Measurements from ENCODE around the gene CPZ.

CPZ gene

DNA sequence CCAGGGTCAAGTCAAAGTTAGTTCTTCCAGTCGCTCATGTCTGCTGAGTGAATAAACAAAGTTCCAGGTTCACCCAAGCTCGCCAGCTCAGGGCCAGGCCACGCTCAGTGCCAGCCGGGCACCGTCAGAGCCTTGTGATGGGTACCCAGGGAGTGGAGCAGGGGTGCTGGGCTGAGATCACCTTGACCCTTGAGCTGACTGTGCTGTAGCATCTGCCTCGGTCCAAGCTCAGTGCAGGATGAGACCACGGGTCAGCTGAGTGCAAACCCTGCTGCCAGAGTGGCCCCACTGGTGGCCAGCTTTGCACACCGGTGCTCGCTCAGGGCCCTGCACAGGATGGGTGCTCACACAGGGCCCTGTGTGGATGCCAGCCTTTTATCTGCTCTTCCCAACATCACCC is 4.3 kb downstream of the CPZ start:
- DNase-seq = no peak

DNA sequence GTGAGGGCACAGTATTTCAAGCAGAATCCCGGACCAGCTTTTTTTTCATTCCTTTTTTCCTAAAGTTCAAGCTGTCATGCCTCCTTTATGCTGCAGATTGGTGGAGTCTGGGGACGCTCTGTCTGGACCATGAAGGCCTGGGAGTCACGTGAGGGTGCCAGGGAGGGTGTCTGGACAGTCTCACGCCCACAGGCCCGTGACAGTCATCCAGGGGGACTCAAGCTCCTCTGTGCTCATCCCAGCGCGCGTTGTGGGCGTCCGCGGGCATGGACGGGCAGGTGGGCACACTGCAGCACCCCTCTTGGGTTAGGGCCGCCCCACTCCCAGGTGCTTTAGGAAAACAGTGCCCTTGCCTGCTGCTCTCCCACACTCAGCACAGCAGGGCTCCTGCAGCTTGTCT is 4.8 kb downstream of the CPZ start:
- no peak for DNase-seq

DNA sequence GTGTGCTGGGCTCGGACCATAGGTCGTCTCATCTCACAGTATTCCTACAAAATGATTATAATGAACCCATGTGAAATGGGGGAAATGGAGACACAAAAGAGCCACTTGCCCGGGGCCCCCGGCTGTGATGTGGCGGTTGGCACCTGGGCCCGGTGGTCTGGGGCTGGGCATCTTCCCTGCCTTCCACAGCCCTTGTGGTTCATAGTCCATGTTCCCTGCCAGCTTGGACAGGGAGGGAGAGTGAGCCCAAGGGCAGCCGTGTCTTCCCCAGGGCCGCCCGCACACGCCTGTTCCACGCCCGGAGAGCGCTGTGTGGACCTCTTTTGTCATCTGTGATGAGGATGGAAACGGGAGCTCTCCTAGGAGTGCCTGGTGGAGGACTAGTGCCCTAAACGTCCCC is 5.2 kb downstream of the CPZ start:
- DNase-seq = no peak

DNA sequence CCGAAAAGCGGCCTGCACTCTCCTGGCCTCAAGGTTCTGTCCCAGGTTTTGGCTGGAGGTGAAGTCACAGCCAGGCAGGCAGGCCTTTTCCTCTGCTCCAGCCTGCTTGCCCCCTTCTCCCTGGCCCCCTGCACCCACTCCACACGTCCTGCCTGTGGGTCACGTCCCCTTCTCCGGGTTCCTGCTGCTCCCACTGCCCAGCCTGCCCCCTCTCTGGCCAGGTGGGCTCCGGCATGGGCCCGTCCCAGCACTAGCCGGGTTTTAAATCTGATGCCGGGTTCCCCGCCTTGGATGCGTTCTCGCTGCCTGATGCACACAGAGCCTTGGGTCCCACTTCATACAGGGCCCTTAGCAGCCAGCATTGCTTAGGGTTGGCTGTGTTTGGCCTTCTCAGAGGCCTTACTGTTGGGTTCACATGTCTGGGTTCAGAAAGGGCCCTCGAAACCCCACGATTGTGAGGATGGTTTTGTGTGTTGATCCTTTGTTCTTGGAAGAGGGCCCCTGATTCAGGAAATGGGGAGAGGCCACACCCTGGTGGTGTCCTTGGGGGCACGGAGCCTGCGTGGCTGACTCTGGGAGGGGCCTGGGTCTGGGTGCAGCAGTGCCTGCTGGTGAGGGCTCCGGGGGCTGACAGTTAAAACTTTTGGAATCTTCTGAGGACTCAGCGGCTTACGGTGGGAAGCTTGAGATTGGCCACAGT is 6.0 kb downstream of the CPZ start:
- no peak for DNase-seq

DNA sequence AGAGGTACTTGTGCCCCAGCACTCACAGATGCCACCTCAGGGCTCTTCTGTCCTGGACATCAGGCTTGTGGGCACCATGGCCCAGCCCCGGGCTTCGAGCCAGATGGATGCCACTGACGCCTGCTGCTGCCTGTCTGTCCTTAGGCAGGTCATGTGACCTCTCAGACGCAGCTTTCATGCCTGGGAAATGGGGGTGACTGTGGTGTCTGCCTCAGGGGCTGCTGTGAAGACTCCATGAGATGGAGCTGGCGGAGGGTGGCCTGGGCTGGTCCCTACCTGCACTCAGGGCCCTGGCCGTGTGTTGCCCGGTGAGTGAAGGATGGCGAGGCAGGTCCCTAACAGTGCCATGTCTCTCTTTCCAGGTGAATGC is 6.5 kb downstream of the CPZ start:
- DNase-seq = no peak

DNA sequence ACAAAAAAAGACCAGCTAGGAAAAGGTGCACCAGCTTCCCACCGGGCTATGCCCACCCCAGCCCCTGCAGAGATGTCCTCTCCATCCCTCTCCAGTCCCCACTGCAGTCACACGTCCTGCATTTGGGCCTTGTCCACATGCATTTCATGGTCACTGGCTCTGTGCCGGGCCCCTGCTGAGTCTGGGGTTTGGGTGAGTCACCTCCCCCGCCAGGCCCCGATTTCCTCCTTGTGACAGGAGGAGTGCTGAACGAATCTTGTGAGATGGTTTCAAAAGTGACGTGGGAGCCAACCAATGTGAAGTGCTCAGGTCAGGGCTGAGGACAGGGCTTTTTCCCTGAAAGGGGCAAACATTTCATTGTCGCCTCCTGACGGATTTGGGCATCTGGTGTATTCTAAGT is 7.1 kb downstream of the CPZ start:
- no peak for DNase-seq

DNA sequence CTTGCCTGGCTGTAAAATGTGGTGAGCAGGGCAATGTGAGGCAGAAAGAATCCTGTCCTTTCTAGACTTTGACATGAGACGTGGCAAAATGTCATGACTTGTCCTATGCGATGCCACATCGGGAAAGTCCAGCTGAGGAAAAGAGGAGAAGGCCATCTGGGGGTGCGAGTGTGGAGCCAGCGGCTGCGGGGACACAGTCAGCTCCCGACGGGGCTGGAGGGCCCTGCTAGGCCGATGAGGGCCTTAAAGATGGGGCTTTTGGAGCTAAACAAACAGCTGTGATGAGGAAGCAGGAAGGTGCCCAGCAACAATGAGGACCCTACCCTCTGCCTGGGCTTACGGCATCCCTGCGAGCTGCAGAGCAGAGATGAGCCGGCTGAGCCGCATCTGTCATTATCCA is 7.7 kb downstream of the CPZ start:
- no peak for DNase-seq

DNA sequence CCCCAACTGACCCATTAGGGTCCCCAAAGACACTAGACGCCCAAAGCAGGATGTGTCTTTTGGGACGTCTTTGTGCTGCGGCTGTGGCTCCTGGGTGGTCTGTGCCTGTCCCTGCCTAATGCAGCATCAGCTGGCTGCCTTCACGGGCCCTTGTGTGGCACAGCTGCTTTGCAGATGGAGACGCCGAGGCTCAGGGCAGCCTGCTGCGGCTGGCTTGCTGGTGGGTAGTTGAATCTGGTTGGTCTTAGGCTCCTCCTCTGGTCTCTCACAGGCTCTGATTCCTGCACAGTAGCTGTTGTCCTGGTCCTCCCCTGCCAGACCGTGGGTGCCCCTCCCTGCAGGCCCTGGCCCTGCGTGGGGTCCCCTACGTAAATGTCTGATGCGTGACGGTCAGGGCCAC is 8.1 kb downstream of the CPZ start:
- DNase-seq = no peak

DNA sequence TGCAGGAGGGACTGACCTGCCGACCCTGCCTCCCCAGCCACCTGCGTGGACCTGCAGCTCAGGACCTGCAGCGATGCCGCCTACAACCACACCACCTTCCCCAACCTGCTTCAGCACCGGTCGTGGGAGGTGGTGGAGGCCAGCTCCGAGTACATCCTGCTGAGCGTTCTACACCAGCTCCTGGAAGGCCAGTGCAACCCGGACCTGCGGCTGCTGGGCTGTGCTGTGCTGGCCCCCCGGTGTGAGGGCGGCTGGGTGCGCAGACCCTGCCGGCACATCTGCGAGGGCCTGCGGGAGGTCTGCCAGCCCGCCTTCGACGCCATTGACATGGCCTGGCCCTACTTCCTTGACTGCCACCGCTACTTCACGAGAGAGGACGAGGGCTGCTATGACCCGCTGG is 8.5 kb downstream of the CPZ start:
- DNase-seq = no peak

DNA sequence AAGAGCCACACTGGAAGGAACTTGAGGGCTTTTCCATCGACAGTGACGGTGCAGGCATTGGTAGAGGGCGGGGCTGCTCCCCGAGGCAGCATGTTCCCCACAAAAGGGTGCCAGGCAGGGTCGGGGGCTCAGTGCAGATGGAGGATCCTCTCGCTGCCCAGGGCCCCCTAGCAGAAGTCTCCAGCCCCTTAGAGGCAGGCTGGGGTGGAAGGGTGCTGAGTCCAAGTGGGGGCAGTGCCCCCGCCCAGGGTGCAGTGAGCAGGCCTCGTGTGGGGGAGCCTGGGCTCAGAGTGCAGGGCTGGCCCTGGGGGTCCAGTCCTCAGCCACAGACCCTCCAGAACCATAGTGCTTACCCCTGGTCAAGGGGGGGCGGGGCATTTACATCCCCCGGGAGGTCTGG is 9.0 kb downstream of the CPZ start:
- DNase-seq = no peak

DNA sequence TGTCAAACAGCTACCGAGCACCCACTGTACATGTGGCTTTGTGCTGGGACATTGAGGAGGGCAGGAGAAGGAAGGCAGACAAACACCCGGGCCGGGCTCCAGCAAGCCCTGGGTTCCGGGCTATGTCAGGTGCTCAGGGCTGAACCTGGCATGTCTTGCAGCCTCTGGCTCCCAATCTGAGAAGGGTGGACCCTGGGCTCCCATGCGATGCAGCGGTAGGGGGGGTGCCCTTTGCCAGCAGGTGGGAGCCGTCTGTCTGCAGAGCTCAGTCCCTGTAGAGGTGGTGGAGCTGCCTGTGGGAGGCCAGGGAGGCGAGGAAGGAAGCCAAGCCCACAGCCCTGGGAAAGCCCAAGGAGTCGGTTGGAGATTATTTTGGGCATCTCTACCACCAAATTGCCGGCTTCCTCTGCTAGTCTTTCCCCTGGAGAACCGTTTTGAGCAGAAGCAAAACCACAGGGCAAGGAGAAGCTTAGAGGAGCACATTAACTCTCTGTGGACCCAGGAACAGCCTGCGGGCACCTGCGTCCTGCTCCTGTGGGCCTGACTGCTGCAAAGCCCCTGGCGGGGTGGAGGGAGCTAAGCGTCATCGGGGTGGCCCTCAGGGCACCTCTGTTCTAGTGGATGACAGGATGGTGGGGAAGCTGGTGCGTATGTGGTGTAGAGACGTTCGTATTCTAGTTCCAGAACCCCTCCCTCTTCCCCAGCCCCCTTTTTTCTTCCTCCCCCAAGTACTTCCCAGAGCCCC is 10.3 kb downstream of the CPZ start:
- DNase-seq = no peak

DNA sequence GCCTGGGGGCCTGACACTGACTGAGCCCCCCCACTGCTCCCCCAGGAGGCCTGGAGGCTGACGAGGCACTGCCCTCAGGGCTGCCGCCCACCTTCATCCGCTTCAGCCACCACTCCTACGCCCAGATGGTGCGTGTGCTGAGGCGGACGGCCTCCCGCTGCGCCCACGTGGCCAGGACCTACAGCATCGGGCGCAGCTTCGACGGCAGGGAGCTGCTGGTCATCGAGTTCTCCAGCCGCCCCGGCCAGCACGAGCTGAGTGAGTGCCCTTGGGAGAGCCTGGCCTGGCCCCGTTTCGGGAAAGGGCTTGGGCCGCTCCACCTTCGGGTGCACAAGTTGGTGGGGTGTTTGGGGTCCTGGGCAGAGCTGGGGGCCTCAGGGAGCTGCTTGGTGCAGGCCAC is 11.4 kb downstream of the CPZ start:
- no peak for DNase-seq

DNA sequence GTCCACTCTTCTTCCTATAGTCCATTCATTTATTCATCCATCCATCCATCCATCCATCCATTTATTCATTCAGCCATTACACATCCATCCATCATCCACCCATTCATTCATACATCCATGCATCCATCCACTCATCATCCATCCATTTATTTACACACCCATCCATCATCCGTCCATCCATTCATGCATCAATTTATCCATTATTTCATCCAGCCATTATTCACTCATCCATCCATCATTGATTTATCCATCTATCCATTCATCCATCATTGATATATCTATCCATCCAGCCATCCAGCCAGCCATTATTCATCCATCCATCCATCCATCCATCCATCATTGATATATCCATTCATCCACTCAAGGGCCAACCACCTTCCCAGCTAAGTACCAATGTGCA is 12.7 kb downstream of the CPZ start:
- no peak for DNase-seq

DNA sequence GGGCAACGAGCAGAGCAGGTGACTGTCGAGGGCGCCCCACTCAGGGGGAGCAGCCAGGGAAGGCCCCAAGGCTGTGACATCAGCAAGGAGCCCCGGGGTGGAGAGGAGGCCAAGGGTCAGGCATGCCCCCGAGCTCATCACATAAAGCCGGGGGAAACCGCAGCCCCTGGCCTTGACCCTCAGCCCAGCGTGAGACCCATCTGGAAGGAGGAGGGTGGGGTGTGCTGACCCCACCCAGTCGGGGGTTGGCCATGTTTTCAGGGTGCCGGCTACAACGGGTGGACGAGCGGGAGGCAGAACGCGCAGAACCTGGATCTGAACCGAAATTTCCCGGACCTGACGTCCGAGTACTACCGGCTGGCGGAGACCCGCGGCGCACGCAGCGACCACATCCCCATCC is 13.9 kb downstream of the CPZ start:
- no peak for DNase-seq

DNA sequence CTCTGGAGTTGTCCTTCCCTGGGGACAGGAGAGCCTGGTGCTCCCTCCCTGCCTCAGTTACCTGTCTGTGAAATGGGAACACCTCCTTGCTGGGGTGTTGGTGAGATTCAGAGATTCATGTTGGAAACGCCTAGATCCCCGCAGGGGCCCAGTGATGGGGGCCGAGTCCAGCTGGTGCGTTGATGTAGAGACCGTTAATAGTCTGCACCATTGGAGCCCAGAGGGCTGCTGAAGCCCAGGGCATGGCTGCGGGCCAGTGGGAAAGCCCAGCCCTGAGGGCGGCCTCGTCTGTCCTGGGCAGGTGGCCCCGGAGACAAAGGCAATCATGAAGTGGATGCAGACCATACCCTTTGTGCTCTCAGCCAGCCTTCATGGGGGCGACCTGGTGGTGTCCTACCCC is 14.4 kb downstream of the CPZ start:
- no peak for DNase-seq

DNA sequence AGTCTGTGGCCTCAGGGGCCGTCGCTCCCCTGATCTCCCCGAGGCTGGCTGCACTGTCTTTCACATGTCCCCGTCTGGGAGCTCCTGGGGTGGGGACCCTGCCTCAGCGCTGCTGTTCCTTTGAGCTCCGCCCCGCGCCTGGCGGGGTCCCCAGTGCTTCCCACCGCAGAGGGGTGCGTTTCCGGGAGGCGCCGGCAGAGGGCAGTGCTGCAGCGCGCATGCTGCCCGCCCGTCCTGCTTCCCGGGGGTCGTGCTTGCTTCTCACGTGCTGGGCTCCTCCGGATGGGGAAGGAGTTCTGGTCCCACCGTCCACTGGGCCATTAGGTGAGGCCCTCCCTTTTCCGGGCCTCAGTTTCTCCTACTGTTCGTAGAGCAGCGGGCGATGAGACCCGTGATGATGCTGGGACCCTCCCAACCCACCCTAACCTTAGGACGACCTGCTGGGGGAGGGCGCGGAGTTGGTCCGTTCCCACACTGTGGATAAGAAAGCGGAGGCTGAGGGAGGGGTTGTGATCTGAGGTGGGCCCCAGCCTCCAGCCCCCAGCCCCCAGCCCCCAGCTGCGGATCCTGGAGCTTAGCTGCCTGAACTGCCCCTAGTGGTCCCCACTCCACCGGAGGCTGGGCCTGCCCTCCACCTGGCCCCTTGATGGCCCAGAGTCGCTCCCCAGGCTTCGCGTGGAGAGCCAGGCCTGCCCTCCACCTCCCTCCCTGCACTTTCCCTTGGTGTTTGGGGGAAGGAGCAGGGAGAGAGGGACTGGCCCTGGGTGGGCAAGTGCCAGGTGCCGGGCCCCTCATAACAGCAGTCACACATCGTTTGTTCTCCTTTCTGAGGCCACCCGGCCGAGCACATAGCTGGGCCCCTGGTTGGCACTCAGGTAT is 15.3 kb downstream of the CPZ start:
- DNase-seq = no peak

DNA sequence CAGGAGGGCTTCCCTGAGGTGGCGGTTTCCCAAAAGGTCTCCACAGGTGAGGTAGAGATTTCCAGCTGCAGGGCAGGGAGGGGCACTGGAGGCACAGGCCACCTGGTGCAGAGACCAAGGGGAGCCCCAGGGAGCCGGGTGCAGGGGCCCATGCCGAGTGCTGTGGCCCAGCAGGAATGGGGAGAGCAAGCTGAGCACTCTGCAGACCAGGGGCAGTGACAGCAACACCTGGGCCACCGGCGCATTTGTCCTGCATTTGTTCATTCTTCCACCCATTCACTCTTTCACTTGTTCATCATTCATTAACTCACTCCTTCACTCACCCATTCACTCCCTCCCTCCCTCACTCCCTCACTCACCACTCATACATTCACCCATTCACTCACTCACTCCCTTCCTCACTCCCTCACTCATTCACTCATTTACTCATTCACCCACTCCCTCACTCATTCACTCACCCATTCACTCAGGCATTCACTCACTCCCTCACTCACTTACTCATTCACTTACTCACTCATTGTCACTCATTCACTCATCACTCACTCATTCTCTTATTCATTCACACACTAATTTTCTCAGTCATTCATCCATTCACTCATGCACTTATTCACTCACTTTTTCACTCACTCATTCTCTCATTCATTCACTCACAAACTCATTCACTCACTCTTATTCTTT is 16.3 kb downstream of the CPZ start:
- DNase-seq = no peak

DNA sequence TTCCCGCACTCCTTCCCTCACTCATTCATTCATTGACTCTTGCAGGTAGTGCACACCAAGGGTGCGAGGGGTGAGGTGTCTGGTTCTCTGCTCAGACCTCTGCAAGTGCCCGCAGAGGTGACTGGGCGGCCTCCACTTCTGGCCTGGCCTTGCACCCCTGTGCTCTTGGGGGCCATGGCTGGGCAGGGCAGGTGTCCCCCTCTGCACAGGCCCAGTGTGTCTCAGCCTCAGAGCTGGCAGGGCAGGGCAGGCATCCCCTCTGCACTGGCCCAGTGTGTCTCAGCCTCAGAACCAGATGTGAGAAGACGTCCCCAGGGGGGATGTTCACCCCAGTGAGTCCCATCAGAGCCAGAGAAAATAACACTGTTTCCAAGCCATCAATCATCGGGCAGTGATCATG is 16.8 kb downstream of the CPZ start:
- no peak for DNase-seq

DNA sequence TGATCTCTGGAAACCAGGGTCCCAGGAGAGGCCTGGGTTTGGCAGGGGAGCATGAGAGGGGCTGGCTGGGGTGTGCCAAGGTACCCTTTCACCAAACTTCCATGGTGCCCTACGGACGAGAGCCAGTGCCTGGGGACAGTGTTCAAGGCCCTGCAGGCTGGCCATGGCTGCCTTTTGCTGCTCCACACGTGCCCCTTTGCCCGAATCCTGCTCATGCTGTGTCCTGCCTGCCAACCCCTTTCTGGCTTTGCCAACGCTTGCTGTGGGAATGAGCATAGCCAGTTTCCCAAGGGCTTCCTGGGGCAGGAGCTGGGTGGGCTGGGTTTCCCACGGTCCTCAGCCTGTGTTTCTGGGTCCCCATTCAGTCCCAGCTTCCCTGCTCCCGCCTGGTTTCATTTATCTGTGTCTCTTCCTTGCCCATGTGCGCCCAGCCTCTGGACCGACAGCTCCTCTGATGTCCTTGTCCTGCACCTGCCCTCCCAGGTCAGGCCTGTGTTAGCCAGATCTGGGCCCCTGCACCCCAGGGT is 17.3 kb downstream of the CPZ start:
- no peak for DNase-seq

DNA sequence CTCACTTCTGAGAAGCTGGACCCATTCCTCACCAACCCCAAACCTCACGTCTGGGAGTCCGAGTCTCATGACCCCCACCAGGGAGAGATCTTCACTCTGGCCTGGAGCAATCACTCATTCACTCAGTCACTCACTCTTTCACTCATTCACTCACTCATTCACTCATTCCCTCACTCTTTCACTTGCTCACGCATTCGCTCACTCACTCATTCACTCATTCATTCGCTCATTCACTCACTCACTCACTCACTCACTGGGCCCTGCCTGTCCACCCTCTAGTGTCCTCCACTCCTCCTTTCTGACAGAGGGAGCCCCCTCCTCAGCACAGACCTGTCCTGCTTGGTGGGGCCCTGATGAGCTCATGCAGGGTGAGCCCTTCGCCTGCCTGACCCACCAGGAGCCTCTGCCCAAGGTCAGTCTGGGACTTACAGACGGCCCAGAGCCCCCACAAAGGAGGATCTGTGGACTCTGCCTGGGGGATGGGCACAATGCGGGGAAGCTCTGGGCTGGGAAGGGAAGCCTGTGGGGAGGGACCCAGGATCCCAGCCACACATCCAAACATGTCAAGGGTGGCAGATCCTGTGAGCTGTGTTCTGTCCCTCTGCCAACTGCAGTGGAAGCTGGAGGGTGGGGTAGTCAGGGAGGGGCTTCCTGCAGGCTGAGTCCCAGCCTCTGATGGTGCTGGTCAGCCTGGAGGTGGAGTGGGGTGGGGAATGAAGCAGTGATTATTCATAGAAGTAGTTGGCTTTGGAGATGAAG is 18.5 kb downstream of the CPZ start:
- DNase-seq = no peak

DNA sequence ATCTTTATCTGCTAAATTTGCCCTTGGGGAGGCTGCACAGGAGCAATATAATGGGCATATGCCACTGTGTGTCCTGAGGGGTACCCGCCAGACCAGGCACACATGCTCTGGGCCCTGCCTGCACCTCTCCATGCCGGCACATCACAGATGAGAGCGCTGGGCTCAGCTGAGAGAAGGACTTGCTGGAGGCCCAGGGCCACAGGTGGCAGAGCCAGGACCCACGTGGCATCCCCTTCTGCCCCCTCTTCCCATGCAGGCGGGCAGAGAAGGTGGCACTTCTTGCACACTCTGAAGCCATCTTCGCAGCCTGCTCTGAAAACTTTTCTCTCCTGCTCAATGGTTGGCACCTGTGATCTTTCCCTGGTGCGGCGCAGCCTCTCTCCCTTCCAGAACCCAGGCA is 20.1 kb downstream of the CPZ start:
- DNase-seq = no peak

All from NCI-H187 treated with DMSO at 0.1 percent for 48 hours (cell line).